DOHH2 (cell line): Measurements from ENCODE around the gene FAM118B.

Source experiments
- H3F3A ChIP-seq: fragments of 200-600 bp; sonication (generic), shearing (Covaris generic); 2 replicates; pipeline ENCODE4 v1.6.0; 2016; ENCODE audit warnings: antibody characterized with exemption, mild to moderate bottlenecking; ENCODE audit not compliant: control insufficient read depth, insufficient read depth
- H3K27ac ChIP-seq: fragments of 200-600 bp; sonication (generic); 2 replicates; pipeline ENCODE4 v1.5.1; 2014; ENCODE audit warnings: low read depth, mild to moderate bottlenecking, low read length, moderate library complexity
- H3K27me3 ChIP-seq: fragments of 200-600 bp; sonication (generic); 2 replicates; pipeline ENCODE4 v1.6.1; 2014; ENCODE audit warnings: mild to moderate bottlenecking, low read length, mixed read lengths; ENCODE audit not compliant: control insufficient read depth
- H3K36me3 ChIP-seq: fragments of 200-600 bp; sonication (generic); 2 replicates; pipeline ENCODE4 v1.6.1; 2014; ENCODE audit warnings: mild to moderate bottlenecking, low read length, moderate library complexity, mixed read lengths; ENCODE audit not compliant: control insufficient read depth
- H3K4me1 ChIP-seq: fragments of 200-600 bp; sonication (generic); 2 replicates; pipeline ENCODE4 v1.6.1; 2014; ENCODE audit warnings: mild to moderate bottlenecking, low read length, mixed read lengths; ENCODE audit not compliant: control insufficient read depth
- H3K4me2 ChIP-seq: fragments of 200-600 bp; sonication (generic); 2 replicates; pipeline ENCODE4 v1.6.0; 2014; ENCODE audit warnings: mild to moderate bottlenecking, low read length, moderate library complexity
- H3K4me3 ChIP-seq: fragments of 200-600 bp; sonication (generic); 2 replicates; pipeline ENCODE4 v1.5.1; 2014; ENCODE audit warnings: mild to moderate bottlenecking, low read length, mixed read lengths
- H3K79me2 ChIP-seq: fragments of 200-600 bp; sonication (generic); 2 replicates; pipeline ENCODE4 v1.6.1; 2014; ENCODE audit warnings: mild to moderate bottlenecking, low read length, mixed read lengths; ENCODE audit not compliant: control insufficient read depth
- H3K9me2 ChIP-seq: fragments of 200-600 bp; sonication (generic); replicated peaks from 2 replicates; pipeline ENCODE4 v1.6.1; 2014; ENCODE audit warnings: mild to moderate bottlenecking, low read length, mixed read lengths; ENCODE audit not compliant: control insufficient read depth
- H3K9me3 ChIP-seq: fragments of 200-600 bp; sonication (generic); 2 replicates; pipeline ENCODE4 v1.6.1; 2014; ENCODE audit warnings: antibody characterized with exemption, low read length, mixed read lengths; ENCODE audit not compliant: control insufficient read depth, insufficient read depth
- H4K20me1 ChIP-seq: fragments of 200-600 bp; sonication (generic); 2 replicates; pipeline ENCODE4 v1.6.0; 2014; ENCODE audit warnings: low read depth, mild to moderate bottlenecking, antibody characterized with exemption, low read length, moderate library complexity; ENCODE audit not compliant: control insufficient read depth, insufficient read depth
- EZH2phosphoT487 ChIP-seq: fragments of 200-600 bp; sonication (generic); IDR thresholded peaks from 2 replicates; pipeline ENCODE4 v1.6.1; 2017; ENCODE audit warnings: borderline replicate concordance, mild to moderate bottlenecking, antibody characterized with exemption, low read length, moderate library complexity, mixed read lengths
- TF ChIP-seq, protein P1 (sequence below): fragments of 200-600 bp; sonication (generic); IDR thresholded peaks from one replicate; pipeline ENCODE4 v1.5.1; 2014; ENCODE audit warnings: antibody characterized with exemption, mild to moderate bottlenecking, low read depth, low read length; ENCODE audit not compliant: poor library complexity, severe bottlenecking

FAM118B gene

DNA sequence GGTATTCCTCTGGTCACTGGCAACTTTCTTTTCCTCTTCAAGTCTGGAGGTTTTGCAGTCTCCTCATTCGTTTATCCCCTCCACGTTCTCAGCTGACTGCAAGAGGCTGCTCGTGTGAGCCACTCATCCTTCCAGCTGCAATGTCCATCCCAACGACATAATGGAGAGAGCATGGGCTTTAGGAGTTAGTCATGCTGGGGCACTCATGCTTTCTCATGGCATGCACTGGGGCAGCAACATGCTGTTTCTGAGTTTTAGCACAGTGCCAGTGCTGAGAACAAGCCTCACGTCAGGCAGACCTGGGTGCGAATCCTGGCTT lies 99.4 kb downstream of the FAM118B start:
- Histone ChIP-seq H3K9me2 (no peaks in the 10 kb centered on the region), H3K79me2 (peaks cover 22% of the 10 kb centered on the region), H3K27ac (no peak overlapping the region), H3F3A (0 out of 2 replicates have a peak, but pooled peaks cover 2% of the 10 kb centered on the region), H3K4me3 (no peak overlapping the region), H3K36me3 (peaks cover 52% of the 10 kb centered on the region), H4K20me1 (0 out of 2 replicates have a peak, but pooled peaks cover 3% of the 10 kb centered on the region), H3K9me3 (no peaks in the 10 kb centered on the region), H3K4me1 (peaks cover 7% of the 10 kb centered on the region), H3K27me3 (no peaks in the 10 kb centered on the region), H3K4me2 (no peak overlapping the region)
- no peak for TF ChIP-seq EZH2phosphoT487
- TF ChIP-seq, protein P1, sequence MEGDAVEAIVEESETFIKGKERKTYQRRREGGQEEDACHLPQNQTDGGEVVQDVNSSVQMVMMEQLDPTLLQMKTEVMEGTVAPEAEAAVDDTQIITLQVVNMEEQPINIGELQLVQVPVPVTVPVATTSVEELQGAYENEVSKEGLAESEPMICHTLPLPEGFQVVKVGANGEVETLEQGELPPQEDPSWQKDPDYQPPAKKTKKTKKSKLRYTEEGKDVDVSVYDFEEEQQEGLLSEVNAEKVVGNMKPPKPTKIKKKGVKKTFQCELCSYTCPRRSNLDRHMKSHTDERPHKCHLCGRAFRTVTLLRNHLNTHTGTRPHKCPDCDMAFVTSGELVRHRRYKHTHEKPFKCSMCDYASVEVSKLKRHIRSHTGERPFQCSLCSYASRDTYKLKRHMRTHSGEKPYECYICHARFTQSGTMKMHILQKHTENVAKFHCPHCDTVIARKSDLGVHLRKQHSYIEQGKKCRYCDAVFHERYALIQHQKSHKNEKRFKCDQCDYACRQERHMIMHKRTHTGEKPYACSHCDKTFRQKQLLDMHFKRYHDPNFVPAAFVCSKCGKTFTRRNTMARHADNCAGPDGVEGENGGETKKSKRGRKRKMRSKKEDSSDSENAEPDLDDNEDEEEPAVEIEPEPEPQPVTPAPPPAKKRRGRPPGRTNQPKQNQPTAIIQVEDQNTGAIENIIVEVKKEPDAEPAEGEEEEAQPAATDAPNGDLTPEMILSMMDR, result no peak

DNA sequence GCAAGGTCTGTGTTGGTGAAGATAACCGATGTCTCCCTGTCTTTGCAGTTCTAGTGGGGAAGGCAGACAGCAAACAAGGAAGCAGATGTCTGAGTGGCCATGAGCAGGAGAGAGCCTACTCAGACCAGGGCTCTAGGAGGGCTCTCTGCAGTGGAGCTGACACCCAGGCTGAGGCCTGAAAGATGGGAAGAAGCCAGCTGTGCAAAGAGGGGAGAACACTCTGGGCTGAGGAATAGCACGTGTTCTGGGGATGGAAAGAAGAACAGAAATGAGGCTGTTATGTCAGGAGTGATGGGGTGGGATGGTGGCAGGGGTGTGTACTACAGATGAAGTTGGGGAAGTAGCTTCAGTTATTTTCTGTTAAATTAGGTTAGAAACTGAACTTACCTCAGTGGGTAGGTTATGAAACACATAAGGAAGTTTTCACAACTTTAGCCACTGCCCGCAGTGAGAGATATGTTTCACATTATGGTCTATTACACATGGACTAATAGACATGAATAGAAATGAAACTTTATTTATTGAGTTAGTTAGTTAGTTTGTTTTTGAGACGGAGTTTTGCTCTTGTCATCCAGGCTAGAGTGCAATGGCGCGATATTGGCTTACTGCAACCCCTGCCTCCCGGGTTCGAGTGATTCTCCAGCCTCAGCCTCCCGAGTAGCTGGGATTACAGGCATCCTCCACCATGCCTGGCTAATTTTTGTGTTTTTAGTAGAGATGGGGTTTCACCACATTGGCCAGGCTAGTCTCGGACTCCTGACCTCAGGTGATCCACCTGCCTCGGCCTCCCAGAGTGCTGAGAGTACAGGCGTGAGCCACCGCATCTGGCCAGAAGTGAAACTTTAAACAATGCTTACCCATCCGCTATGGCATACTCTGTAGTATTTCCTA lies 100.1 kb downstream of the FAM118B start:
- Histone ChIP-seq H4K20me1 (0 out of 2 replicates have a peak, but pooled peaks cover 3% of the 10 kb centered on the region), H3K36me3 (peaks cover 52% of the 10 kb centered on the region), H3K9me3 (no peaks in the 10 kb centered on the region), H3K4me2 (no peak overlapping the region), H3F3A (0 out of 2 replicates have a peak, but pooled peaks cover 2% of the 10 kb centered on the region), H3K79me2 (peaks cover 15% of the 10 kb centered on the region), H3K4me3 (no peak overlapping the region), H3K9me2 (no peaks in the 10 kb centered on the region), H3K27me3 (no peaks in the 10 kb centered on the region), H3K27ac (no peak overlapping the region), H3K4me1 (peaks cover 2% of the 10 kb centered on the region; the same call in 1 of the 2 replicates)
- no peak for TF ChIP-seq EZH2phosphoT487
- TF ChIP-seq, protein P1, result no peak
